Skeletal muscle cell (primary cell): ENCODE measurements around the gene GEMIN5.

Source experiments
- DNase-seq: peaks from one replicate; pipeline ENCODE4 v3.0.0-alpha.2; 2010; ENCODE audit warnings: low read depth
- H3K4me3 ChIP-seq: 2 replicates; pipeline ENCODE4 v1.5.1; 2011; ENCODE audit warnings: low read depth, mild to moderate bottlenecking, control low read depth, low read length, moderate library complexity

GEMIN5 gene

DNA sequence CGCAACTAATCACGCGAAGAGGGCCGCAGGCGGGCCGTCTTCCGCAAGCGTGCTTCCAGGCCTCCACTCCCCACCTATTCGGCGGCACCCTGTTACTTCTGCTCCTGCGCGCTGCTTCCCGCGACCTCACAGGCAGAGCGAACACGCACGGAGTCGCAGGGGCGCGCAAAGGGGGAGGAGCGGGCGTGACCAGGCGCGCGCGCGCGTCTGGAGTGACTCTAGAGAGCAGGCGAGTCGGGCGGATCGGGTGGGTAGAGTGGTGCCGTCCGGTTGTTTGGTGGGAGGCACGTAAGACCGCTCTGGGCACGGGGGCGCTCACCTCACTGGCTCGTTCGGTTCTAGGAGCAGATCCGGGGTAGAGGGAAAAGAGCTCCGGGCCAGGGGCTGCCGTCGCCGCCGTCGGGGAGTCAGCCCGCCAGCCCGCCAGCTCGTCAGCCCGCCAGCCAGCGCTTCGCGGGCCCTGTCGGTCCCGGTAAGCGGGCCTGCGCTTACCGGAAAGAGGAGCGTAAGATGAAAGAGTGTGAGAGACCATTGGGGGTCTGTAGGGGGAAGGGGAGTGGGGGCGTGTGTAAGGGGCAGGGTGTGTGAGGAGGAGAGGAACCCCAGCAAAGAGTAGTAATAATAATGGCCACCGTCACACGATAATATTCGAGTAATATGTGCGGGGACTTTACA lies 79.6 kb downstream of the GEMIN5 start, which contains the start of gene CNOT8:
CNOT8 (plus strand) TSS at position 331 of the 675 bp plus-strand sequence. CDS start 4,652 bp downstream, outside the sequence.
- peak; percentile 97 for DNase-seq
- H3K4me3 ChIP-seq = peak within 1 kb of the TSS; percentile 85

DNA sequence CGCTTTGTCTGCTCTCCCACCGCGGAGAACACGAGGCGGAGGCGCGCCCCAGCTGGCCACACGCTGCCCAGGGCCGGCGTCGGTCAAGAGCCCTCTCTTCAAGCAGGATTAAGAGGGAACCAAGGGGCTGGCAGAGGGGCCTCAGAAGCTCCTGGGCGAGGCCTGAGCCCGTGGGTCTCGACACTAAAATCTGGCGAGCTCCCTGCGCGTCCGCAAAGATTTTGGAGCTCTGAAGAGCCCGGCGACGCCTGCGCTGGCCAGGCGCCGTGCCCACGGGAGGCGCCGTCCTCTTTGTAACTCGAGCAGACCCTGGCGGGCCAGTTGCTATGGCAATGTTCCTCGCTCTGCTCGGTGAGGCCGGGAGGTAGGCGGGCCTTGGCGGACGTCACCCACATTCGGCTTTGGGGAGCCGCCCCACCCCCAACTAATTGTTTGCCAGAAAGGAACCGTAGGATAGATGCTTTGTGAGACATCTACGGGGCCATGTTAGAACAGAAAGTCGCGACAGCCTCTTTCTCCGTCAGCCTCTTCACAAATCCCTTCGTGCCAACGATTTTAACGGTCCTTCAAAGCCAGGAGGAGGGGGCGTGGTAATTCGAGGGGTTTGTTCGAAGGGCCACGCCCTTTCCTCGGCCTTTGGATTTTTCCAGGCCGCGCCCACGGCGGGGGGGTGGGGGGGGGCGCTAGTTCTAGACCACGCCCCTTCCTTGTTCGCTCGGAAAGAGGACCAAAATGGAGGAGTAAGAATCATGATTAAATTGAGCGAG lies 80.3 kb downstream of the GEMIN5 start:
- peak; percentile 91 for DNase-seq
- H3K4me3 ChIP-seq = peak overlapping the region; percentile 85

DNA sequence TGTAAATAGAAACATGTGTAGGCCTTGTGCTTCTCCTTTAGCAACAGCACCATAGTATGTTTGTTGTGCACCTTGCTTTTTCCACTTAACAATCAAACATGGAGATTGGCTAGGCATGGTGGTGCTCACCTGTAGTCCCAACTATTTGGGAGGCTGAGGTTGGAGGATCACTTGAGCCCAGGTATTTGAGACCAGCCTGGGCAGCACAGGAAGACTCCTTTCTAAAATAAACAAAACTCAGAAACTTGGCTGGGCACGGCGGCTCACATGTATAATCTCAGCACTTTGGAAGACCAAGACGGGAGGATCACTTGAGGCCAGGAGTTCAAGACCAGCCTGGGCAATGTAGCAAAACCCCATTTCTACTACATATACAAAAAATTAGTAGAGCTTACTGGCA lies 86.7 kb downstream of the GEMIN5 start:
- no peak overlapping the region for H3K4me3 ChIP-seq
- no peak for DNase-seq

DNA sequence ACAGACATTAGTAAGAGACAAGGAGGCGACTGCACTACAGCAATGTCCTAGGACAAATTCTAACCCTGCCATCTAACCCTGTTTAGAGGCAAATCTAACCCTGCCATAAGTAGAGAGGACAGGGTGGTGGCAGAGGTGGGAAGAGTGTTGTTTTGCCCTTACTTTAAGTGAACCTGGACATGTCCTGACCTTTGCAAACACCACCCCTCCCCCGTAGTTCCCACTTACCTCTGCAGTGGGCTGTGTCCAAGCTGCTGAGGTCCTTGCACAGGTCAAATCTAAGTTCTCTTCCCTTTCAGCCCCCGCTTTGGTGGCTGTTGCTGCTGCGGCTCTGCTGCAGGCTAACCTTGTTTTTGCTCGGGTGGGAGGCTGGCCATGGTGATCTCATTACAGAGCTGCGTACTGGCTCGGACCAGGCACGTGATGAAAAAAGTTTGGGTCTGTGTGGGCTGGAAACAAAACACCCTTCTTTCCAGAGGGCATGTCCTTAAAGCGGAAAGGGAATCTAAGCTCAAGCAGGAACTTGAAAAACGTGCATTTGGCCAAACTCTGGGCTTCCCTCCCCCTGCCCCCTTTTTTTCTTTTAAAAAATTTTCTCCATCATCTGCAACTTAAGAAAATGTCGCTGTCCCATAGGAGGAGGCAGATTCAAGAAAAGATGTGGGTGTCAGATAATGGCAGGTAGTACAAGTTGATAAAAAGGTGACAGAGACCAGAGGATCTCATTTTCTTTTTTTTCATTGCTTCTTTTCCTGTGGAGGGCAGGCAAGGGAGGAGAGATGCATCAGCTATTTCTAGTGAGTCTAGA lies 87.6 kb downstream of the GEMIN5 start, which contains the start of gene FAXDC2:
FAXDC2 (minus strand) TSS at position 349 of the 808 bp plus-strand sequence. CDS start 12,425 bp downstream, outside the sequence.
- peak within 1 kb of the TSS; percentile 58 for H3K4me3 ChIP-seq
- DNase-seq = peak; percentile 68

DNA sequence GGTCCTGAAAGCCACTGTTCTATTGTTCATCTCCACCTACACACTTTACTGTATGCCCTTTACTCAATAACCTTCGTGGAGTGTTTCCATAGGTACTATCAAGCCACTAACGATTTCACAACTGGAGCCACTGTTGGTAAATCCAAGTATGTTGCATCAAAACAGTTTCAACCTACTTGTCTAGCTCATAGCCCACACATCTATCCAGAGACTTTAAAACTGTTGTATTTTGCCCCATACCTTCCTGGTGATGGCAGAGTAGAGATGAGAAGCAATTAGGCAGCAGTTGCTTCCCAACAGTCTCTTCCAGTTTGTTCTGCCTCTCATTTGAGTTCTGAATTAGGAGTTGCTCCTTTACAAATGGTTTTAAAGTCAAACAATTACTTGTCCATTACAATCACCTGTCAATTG lies 88.2 kb downstream of the GEMIN5 start:
- H3K4me3 ChIP-seq = peak overlapping the region; percentile 58
- peak; percentile 35 for DNase-seq

DNA sequence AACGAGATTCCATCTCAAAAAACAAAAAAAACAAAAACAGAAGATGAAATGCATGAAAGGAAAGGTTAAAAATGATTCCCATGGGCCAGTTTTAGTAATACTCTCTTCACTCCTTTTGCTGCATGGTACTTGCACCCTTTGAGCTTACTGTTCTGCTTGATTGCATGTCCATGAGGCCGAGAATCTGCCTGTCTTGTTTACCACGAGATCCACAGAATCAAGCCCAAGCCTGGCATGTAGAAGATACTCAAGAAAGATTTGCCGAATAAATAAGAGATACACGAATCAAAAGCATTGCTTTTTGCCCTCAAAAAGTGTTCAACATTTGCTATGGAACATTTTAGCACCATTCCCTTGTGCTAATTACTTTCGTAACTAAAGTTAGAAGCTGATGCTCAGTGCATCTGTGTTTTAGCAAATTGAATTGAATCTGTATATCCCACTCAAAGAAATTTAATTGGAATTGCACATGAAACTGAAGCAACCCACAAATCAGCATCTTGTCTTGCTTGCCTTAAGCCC lies 88.7 kb downstream of the GEMIN5 start:
- H3K4me3 ChIP-seq = peak overlapping the region; percentile 58
- no peak for DNase-seq

DNA sequence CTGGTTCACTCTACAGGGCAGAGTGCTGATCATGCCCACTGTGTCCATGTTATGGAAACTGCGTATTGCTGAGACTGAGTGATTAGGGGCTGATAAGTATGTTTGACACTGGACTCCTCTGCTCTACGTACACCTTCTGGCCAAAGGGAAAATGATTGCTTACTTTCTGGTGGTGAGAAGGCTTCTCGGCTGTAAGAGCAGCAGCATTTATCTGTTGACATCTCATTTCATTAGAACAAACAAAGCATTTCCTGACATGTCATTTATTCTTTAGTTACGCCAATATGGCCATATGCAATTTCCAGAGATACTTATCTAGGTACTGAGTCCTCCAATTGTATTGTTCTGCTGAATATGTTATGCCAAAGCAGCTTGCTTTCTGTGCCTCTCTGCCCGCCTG lies 93.2 kb downstream of the GEMIN5 start:
- no peak for DNase-seq
- no peak overlapping the region for H3K4me3 ChIP-seq

DNA sequence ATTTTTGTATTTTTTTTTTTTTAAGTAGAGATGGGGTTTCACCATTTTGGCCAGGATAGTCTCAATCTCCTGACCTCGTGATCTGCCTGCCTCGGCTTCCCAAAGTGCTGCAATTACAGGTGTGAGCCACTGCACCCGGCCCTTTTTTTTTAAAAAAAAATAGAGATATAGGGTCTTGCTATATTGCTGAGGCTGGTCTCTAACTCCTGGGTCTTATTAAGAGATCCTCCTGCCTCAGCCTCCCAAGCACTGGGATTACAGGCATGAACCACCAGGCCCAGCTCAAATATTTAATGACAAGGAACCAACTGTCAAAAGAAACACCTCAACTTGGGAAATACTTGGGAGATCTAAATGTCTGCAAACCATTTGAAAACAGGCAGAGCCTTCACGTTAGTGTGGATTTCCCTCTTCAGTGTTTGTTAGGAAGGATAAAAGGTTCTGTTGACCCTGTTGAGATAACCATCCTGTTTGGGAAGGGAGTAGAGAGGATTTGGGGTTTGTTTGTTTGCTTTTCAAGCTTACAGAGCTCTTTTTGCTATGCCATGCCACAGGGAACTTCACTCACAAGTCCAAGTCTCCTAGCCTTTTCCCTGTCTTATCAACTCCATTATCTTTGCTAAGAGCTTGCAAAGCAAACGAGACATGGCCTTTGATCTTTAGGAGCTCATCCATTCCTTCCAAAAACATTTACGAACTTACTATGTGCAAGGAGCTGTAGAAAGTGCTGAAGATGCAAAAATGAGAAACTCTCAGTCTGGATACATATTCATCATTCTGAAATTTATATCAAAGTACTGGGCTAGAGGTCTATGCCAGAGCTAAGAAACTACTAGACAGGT lies 95.1 kb downstream of the GEMIN5 start:
- H3K4me3 ChIP-seq = no peak overlapping the region
- no peak for DNase-seq

DNA sequence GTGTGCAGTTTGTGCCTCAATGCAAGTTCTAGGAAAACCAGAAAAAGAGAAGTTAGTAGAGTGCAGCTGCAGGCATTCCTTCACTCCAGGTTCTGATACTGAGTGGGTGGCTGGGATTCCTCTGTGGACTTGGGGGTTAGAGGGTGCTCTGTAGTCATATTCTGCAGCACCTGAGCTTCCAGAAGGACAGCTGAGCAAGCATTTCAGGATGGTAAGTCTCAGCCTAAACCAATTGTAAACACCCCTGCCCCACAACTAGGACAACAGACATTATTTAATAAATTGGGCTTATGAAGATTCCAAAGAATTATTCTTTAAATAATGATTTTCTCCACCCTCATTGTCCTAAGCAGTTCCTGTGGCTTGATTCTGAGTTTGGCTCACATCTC lies 96.7 kb downstream of the GEMIN5 start:
- no peak overlapping the region for H3K4me3 ChIP-seq
- DNase-seq = no peak

DNA sequence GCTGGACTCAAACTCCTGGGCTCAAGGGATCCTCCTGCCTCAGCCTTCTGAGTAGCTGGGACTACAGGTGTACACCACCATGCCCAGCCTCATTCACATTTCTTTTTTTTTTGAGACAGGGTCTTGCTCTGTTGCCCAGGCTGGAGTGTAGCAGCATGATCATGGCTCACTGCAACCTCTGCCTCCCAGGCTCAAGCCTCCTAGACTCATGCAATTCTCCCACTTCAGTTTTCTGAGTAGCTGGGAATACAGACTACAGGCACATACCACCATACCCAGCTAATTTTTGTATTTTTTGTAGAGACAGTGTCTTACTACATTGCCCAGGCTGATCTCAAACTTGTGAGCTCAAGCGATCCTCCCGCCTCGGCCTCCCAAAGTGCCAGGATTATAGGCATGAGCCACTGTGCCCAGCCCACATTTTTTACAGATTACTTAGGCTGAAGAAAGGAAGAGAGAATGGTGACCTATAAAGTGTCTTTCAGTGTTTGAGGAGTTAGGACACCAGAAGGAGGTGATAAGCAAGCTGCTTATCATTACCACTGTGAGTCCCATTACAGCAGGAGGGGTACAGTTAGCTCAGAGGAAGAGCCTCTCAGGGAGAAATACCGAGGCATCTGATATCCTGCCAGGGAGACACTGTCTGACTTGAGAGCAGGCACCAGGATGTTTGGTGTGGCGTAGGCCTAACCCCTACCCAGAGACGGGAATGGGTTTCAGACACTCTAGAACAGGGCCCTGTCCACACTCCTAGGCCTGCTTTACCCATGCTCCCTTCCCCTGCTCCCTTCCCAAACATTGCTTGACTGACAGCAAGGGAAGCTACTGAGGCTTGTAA lies 97.4 kb downstream of the GEMIN5 start:
- DNase-seq = no peak
- no peak overlapping the region for H3K4me3 ChIP-seq
